ENCODE measurements around the gene DBNDD2.

Gene DBNDD2

GRCh38 chr20:45407783-45408645 is at the start of gene DBNDD2:
TSS of gene DBNDD2 (plus strand) at chr20:45408289. CDS start at chr20:45408468, 179 bp downstream.
- no peak for DNase-seq

GRCh38 chr20:45359069-45359405 is 49.1 kb upstream of the DBNDD2 start:
- no peak for DNase-seq

GRCh38 chr20:45359406-45360148 is 48.5 kb upstream of the DBNDD2 start:
- no peak for DNase-seq

GRCh38 chr20:45361793-45362192 is 46.3 kb upstream of the DBNDD2 start:
- no peak for DNase-seq

- DNase-seq: peak; percentile 94
Measured at GRCh38 chr20:45362804-45363610, 45.1 kb upstream of the DBNDD2 start, which contains the start of gene SYS1. TSS of gene SYS1 (plus strand) at chr20:45363156. CDS start at chr20:45363532, 376 bp downstream.

- DNase-seq: no peak
Measured at GRCh38 chr20:45363611-45364492, 44.2 kb upstream of the DBNDD2 start.

GRCh38 chr20:45365444-45365970 is 42.6 kb upstream of the DBNDD2 start:
- no peak for DNase-seq

- DNase-seq: no peak
Measured at GRCh38 chr20:45366192-45366591, 41.9 kb upstream of the DBNDD2 start.

- DNase-seq: no peak
Measured at GRCh38 chr20:45366631-45367030, 41.5 kb upstream of the DBNDD2 start.

- no peak for DNase-seq
Measured at GRCh38 chr20:45367126-45367525, 41.0 kb upstream of the DBNDD2 start.

- no peak for DNase-seq
Measured at GRCh38 chr20:45368221-45368980, 39.7 kb upstream of the DBNDD2 start.

GRCh38 chr20:45370571-45371160 is 37.4 kb upstream of the DBNDD2 start:
- no peak for DNase-seq

GRCh38 chr20:45372241-45372640 is 35.8 kb upstream of the DBNDD2 start:
- no peak for DNase-seq

GRCh38 chr20:45372646-45373352 is 35.3 kb upstream of the DBNDD2 start:
- DNase-seq: no peak

- no peak for DNase-seq
Measured at GRCh38 chr20:45373353-45374100, 34.6 kb upstream of the DBNDD2 start.

- DNase-seq: no peak
Measured at GRCh38 chr20:45374101-45374467, 34.0 kb upstream of the DBNDD2 start.

- DNase-seq: no peak
Measured at GRCh38 chr20:45374966-45375365, 33.1 kb upstream of the DBNDD2 start.

GRCh38 chr20:45377269-45377668 is 30.8 kb upstream of the DBNDD2 start:
- no peak for DNase-seq

- no peak for DNase-seq
Measured at GRCh38 chr20:45378191-45378590, 29.9 kb upstream of the DBNDD2 start, which contains the start of gene TP53TG5. TSS of gene TP53TG5 (minus strand) at chr20:45378325. CDS start at chr20:45378236, 89 bp downstream.

Data from NCI-H2081 treated with DMSO at 0.1 percent for 48 hours (cell line).